HG03159 (cell line): ENCODE results near the gene CD320.
A peak's percentile ranks its signal among the peaks of the same experiment; 100 is the strongest.
"Not testable (repeated sequence)": the region's sequence is repeated elsewhere in the genome, so short reads cannot be mapped to it uniquely, and the experiment has no call there.

Source experiments
- ATAC-seq: cut with Tn5 transposase; IDR thresholded peaks from one replicate; pipeline ENCODE4 v1.9.1; 2021; ENCODE audit warnings: mild to moderate bottlenecking, moderate library complexity; ENCODE audit not compliant: unreplicated experiment

Gene CD320

GRCh38 chr19:8333767-8334457 lies 25.8 kb upstream of the CD320 start:
- ATAC-seq: no peak

GRCh38 chr19:8332976-8333766 lies 25.0 kb upstream of the CD320 start:
- ATAC-seq: no peak

- ATAC-seq: no peak
Measured at GRCh38 chr19:8331263-8331845, 23.2 kb upstream of the CD320 start.

GRCh38 chr19:8329996-8330395 lies 21.8 kb upstream of the CD320 start:
- ATAC-seq: no peak

GRCh38 chr19:8325454-8325853 lies 17.3 kb upstream of the CD320 start:
- no peak for ATAC-seq

- ATAC-seq: no peak
Measured at GRCh38 chr19:8324186-8325050, 16.3 kb upstream of the CD320 start.

- ATAC-seq: no peak
Measured at GRCh38 chr19:8323781-8324185, 15.6 kb upstream of the CD320 start.

GRCh38 chr19:8322638-8322997 lies 14.5 kb upstream of the CD320 start:
- ATAC-seq: no peak

GRCh38 chr19:8321986-8322637 lies 14.0 kb upstream of the CD320 start:
- ATAC-seq: no peak

GRCh38 chr19:8321067-8321985 lies 13.2 kb upstream of the CD320 start, which contains the start of the genes NDUFA7 and RPS28:
Gene NDUFA7, minus strand, starts transcription at chr19:8321375. Its CDS starts 17 bp downstream, at chr19:8321358.
Gene RPS28, plus strand, starts transcription at chr19:8321496. Its CDS starts 35 bp downstream, at chr19:8321531.
- ATAC-seq: peak; percentile 85

- peak; percentile 6 for ATAC-seq
Measured at GRCh38 chr19:8320564-8321066, 12.5 kb upstream of the CD320 start.

GRCh38 chr19:8319807-8320520 lies 11.8 kb upstream of the CD320 start:
- no peak for ATAC-seq

GRCh38 chr19:8318835-8319234 lies 10.7 kb upstream of the CD320 start:
- ATAC-seq: not testable (repeated sequence)

GRCh38 chr19:8316351-8317125 lies 8.4 kb upstream of the CD320 start:
- no peak for ATAC-seq

- not testable (repeated sequence) for ATAC-seq
Measured at GRCh38 chr19:8314981-8315640, 7.0 kb upstream of the CD320 start.

GRCh38 chr19:8311461-8312260 lies 3.5 kb upstream of the CD320 start:
- no peak for ATAC-seq
